Activated CD4-positive, alpha-beta T cell treated with anti-CD3 and anti-CD28 coated beads, Interleukin-2, amount 50 U/mL, for 24 hours (primary cell): ENCODE results near the gene TEX11.
"Not testable (repeated sequence)": the region's sequence is repeated elsewhere in the genome, so short reads cannot be mapped to it uniquely, and the experiment has no call there.

Source experiments
- DNase-seq, 2 donors: peaks; one replicate each; pipeline ENCODE4 v3.0.0-alpha.2; 2020; ENCODE audit warnings: low read depth in 1 of 2, low spot score in 1 of 2

Gene TEX11

GRCh38 chrX:70908541-70908940 is at the start of gene TEX11:
TSS of gene TEX11 (minus strand) at chrX:70908711. CDS start at chrX:70907789, 922 bp downstream.
- DNase-seq = no peak

- no peak for DNase-seq
These were observed 46.4 kb upstream of the TEX11 start for GRCh38 chrX:70954871-70955270.

DNA sequence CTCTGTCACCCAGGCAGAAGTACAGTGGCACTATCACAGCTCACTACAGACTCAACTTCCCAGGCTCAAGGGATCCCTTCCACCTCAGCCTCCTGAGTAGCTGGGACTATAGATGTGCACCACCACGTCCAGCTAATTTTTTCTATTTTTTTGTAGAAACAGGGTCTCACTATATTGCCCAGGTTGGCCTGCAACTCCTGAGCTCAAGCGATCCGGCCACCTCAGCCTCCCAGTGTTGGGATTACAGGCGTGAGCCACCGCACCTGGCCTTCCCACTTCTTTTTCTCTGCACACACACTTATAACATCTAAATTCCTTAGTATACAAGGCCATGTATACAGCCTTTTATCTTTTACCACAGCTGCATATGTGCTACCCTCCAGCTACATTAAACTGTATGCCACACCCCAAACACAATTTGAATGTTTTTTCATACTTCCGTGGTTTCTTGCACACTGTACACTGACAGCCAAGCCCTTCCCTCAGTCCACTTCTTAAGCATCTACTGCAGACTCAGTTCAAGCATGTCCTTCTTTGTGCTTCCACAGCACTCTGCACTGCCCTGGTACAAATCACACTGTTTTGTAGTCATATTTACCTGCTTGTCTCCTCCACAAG is 15.9 kb upstream of the TEX11 start:
- no peak for DNase-seq

DNA sequence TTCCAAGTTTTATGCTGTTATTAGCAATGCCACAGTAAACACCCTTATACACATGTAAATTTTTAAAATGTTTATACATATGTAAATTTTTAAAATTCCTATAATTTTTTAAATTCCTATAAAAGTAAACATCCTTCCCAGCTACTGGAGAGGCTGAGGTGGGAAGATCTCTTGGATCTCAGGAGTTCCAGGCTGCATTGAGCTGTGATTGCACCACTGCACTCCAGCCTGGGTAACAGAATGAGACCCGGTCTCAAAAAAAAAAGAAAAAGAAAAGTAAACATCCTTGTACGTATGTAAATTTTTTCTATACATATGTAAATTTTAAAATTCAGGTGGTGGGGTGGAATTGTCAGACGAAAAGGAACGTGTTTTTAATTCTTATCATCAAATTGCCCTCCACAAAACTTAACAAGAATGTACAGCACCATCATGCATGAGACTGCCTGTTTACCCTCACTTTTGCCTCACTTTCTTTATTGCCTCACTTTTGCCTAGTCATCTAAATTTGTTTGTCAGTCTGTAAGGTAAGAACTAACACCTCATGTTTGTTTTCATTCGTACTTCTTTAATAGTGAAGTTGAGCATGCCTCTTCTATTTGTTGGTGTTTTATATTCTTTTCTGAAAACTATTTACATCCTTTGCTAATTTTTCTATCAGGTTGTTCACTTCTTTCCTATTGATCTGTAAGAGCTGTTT is 14.4 kb upstream of the TEX11 start:
- DNase-seq = no peak

DNA sequence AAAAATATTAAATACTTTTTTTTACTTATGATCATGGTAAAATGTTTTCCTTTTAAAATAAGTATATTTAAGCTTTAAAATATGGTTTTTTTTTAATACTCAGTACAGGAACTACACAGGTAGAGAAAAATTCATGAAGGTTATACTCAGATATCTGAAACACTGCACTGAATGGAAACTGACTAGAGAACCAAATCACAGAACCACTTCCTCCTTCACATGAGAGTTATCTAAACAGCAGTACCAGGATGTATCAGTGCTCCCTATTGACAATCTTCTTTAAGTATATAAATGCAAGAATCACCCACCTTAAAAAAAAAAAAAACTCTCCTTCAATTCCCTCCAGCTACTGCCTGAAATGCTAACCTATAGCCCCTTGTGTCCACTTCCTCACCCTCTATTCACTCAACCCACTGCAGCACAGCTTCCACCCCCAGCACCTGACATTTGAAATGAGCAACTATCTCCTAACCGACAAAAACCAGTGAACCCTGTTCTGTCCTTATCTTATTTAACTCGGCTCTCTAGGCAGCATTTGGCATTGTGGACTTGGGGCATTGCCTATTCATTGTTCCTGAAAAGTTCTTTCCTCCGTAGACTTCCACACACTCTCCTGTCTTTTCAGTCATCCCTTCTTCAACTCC is 13.3 kb upstream of the TEX11 start:
- no peak for DNase-seq

DNA sequence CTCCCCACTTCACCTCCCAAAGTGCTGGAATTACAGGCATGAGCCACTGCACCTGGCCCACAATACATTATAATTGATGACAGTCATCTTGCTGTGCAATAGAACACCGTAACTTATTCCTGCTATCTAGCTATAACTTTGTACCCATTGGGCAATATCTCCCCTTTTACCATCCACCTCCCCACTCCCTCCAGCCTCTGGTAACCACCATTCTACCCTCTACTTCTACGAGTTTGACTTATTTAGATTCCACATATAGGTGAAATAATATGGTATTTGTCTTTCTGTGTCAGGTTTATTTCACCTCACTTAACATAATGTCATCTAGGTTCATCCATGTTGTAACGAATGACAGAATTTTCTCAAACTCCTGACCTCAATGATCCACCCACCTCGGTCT is 8.2 kb upstream of the TEX11 start:
- no peak for DNase-seq

DNA sequence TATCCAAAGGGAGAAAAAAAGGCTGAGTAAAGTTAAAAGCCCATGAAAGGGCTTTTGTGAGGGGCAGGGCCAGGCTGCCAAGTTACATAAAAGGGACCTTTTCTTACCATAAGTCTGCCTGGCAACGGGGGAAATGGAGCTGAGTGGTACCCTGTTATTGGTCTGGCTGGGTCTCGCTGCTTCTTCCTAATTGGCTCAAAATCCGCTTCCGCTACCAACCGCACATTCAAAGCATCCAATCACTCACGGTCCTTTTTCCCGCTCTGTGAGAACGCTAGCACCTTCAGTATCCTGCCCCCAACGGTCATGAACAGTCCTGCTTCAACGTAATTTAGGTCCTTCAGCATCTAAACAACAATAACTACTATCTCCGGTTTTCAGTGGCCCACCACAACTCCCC is 611 bp downstream of the TEX11 start:
- DNase-seq = no peak

DNA sequence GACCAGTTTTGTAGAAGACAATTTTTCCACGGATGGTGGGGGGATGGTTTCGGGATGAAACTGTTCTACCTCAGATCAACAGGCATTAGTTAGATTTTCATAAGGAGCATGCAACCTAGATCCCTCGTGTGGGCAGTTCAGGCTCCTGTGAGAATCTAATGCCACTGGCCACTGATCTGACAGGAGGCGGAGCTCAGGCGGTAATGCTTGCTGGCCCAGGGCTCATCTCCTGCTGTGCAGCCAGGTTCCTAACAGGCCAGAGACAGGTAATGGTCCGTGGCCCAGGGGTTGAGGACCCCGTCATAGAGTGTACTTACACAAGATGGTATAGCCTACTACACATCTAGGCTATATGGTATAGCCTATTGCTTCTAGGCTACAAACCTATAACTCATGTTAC is 7.0 kb downstream of the TEX11 start:
- DNase-seq = no peak

DNA sequence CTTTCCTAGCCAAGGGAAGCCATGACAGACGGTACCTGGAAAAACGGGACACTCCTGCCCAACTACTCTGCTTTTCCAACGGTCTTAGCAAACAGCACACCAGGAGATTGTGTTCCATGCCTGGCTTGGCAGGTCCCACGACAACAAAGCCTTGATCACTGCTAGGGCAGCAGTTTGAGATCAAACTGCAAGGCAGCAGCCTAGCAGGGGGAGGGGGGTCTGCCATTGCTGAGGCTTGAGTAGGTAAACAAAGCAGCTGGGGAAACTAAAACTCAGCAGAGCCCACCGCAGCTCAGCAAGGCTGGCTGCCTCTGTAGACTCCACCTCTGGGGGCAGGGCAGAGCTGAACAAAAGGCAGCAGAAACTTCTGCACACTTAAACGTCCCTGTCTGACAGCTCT is 18.1 kb downstream of the TEX11 start:
- DNase-seq = not testable (repeated sequence)

DNA sequence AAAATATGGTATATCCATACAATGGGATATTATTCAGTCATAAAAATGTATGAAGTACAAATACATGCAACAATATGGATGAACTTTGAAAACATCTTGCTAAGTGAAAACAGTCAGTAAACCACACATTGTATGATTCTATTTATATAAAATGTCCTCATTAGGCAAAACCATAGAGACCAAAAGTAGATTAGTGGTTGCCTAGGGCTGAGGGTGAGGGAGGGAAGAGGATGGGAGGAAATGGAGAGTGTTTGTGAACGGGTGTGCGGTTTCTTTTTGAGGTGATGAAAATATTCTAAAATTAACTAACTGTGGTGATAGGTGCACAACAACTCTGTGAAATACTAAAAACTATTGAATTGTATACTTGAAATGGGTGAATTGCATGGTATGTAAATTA is 29.6 kb downstream of the TEX11 start:
- DNase-seq = no peak

GRCh38 chrX:70852294-70852693 is 56.2 kb downstream of the TEX11 start:
- DNase-seq = no peak

DNA sequence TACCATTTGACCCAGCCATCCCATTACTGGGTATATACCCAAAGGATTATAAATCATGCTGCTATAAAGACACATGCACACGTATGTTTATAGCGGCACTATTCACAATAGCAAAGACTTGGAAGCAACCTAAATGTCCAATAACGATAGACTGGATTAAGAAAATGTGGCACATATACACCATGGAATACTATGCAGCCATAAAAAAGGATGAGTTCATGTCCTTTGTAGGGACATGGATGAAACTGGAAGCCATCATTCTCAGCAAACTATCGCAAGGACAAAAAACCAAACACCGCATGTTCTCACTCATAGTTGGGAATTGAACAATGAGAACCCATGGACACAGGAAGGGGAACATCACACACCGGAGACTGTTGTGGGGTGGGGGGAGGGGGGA is 64.4 kb downstream of the TEX11 start:
- DNase-seq = not testable (repeated sequence)

GRCh38 chrX:70843620-70844019 is 64.9 kb downstream of the TEX11 start:
- not testable (repeated sequence) for DNase-seq

- DNase-seq = no peak
These were observed 73.9 kb downstream of the TEX11 start for GRCh38 chrX:70834589-70834988.

DNA sequence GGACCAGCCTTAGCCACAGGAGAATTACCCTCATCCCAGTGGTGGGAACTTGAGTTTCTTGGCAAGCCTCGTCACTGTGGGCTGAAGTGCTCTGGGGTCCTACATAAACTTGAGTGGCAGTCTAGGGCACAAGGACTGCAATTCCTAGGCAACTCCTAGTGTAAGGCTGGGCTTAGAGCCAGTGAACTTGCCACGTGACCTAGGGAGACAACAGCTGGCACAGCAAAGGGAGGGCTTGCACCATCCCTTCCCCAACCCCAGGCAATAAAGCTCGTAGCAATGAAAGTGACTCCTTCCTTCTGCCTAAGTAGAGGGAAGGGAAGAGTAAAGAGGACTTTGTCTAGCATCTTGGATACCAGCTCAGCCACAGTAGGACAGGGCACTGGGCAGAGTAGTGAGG is 81.8 kb downstream of the TEX11 start:
- DNase-seq = no peak

DNA sequence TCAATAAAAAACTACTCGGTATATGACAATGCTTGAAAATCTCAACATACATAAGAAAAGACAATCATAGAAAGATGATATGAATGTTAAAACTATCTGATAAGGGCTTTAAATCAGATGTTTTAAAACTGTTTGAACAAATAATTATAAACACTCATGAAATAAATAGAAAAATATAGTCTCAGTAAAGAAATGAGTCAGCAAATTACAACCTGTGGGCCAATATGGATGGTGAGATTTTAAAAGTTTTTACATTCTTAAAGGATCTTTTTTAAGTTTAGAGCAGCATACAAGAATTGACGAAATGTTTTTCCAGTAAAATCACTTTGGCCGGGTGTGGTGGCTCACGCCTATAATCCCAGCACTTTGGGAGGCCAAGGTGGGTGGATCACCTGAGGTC is 83.1 kb downstream of the TEX11 start:
- DNase-seq = no peak

GRCh38 chrX:70808942-70809940 is 99.3 kb downstream of the TEX11 start:
- no peak for DNase-seq

DNA sequence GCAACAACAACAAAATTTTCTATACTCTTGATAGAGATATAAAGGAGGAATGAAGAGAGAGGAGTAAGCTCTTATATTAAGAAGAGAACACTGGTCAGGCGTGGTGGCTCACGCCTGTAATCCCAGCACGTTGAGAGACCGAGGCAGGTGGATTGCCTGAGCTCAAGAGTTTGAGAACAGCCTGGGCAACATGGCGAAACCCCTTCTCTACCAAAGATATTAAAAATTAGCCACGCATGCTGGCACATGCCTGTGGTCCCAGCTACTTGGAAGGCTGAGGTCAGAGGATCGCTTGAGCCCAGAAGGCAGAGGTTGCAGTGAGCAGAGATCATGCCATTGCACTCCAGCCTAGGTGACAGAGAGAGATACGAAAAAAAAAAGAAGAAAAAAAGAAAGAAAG is 102.4 kb downstream of the TEX11 start:
- DNase-seq = no peak

GRCh38 chrX:70796742-70797141 is 111.8 kb downstream of the TEX11 start:
- not testable (repeated sequence) for DNase-seq

GRCh38 chrX:70774223-70774622 is 134.3 kb downstream of the TEX11 start:
- DNase-seq = no peak

GRCh38 chrX:70769659-70770227 is 138.8 kb downstream of the TEX11 start:
- DNase-seq = no peak
